GM15510 (cell line): ENCODE results near the gene RRM2.

Experiments
- POLR2A ChIP-seq: IDR thresholded peaks from 3 replicates; pipeline ENCODE4 v1.6.1; 2011; ENCODE audit warnings: borderline replicate concordance; ENCODE audit not compliant: insufficient read length; ENCODE audit errors: extremely low read depth

Gene RRM2

DNA sequence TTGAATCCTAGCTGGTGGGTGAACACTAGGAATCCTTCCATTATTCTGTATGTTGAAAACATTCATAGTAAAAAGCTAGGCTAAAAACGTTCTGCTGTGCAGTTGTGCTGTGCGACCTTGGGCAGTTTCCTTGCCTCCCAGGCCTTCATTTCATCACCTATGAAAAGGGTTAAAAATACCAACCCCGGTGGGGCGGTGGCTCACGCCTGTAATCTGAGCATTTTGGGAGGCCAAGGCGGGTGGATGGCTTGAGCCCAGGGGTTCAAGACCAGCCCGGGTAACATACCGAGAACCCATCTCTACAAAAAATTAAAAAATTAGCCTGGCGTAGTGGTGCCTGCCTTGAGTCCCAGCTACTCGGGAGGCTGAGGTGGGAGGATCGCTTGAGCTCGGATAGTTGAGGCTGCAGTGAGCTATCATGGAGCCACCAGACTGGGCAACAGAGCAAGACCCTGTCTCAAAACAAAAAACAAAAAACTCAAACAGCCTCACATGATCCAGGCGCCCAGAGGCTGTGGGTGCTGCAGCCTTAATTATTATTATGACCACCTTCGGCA, 2.9 kb upstream of the RRM2 start:
- no peak for TF ChIP-seq POLR2A

- TF ChIP-seq POLR2A = peak; percentile 88
Observed at GRCh38 chr2:10120158-10120876, 2.2 kb upstream of the RRM2 start.

- no peak for TF ChIP-seq POLR2A
Observed at GRCh38 chr2:10120877-10121574, 1.5 kb upstream of the RRM2 start.

GRCh38 chr2:10123281-10123680, 742 bp downstream of the RRM2 start:
- no peak for TF ChIP-seq POLR2A

DNA sequence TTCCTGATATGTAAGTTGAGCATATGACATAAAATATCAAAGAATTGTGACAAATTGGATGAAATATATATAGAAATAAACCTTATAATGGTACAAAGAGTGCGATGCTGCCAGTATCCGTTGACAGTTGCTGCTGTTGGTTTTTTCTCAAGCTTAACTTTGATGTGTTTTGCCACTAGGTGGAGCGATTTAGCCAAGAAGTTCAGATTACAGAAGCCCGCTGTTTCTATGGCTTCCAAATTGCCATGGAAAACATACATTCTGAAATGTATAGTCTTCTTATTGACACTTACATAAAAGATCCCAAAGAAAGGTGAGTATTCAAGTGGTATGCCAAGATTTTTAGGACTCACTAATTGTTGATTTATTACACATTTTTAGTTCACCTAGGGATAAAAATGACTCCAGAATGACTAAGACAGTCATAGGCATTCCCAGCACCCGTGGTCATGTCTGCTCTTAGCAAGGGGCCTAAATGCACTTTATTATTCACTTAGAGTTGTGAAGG, 2.1 kb downstream of the RRM2 start:
- no peak for TF ChIP-seq POLR2A

- no peak for TF ChIP-seq POLR2A
Observed at GRCh38 chr2:10125842-10126631, 3.5 kb downstream of the RRM2 start.

- no peak for TF ChIP-seq POLR2A
Observed at GRCh38 chr2:10126632-10127026, 4.1 kb downstream of the RRM2 start.

- no peak for TF ChIP-seq POLR2A
Observed at GRCh38 chr2:10128420-10128819, 5.9 kb downstream of the RRM2 start.

GRCh38 chr2:10129490-10129889, 7.0 kb downstream of the RRM2 start:
- no peak for TF ChIP-seq POLR2A

- TF ChIP-seq POLR2A = no peak
Observed at GRCh38 chr2:10132043-10132575, 9.6 kb downstream of the RRM2 start.

GRCh38 chr2:10132596-10132995, 10.1 kb downstream of the RRM2 start:
- no peak for TF ChIP-seq POLR2A

DNA sequence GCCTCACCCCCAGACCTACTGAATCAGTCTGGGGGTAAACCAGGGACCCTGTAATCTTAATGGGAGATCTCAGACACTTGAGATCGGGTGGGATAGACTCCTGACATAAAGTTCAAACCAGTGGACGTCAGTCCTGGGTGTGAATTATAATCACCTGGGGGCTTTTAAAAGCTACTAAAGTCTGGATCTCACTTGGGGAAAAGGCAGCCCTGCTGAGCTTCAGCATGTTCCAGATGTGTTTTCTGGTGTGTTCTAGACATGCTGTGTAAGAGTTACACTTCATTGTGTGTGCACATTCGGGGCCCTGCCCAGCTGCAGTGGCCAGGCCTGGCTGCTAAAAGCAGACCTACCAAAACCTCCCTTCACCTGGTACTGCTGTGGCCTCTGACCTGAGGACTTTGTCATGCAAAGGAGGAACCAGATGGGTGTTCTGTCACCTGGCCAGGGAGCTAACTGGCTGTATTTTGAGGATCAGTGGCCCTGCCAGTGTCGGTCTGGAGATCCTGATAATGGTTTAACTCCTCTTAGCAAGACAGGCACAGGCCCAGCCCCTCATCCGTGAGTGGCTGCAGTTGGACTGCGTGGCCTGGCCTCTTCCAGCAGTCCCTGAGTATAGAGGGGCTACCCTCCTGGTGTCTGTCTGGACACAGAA, 10.6 kb downstream of the RRM2 start:
- TF ChIP-seq POLR2A = peak; percentile 15

DNA sequence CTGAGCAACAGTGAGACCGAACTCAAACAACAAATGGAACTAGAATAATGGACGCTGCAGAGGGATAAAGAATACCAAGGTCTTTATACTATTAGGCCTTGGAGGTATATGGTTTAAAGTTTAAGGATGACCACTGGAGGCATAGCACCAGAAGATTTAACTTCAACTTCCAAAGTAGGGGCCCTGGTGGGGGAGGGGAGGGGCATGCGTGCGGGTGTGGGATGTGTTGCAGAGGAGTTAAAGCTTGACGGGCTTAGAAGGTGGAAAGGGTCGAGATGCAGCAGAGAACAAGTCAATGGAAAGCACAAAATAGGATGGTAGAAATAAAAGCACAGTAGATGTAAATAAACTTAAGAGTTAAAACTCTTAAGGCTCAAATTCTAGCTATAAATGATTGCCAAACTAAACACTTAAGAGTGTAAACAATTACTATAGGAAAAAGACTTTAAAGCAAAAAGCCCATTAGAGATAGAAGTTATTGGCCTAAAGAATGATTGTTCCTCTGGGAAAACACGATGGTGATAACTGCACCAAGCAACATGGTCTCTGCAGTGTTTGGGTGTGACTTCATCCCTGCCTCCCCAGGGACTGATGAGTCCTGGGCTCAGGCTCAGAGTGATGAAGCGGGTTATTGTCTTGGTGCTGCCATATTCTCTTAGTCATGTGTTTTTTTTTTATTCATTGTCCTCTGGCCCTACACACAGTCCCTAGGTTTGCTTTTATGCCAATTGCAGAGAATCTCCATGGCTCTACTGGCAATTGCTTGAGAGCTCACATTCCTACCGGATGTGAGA, 13.0 kb downstream of the RRM2 start:
- peak; percentile 4 for TF ChIP-seq POLR2A
